GM23338 (cell line): ENCODE measurements around the gene FGFBP1.

Experiments used
- CREB1 ChIP-seq: fragments of 250-450 bp; sonication (Bioruptor Pico); IDR thresholded peaks from 2 replicates; pipeline ENCODE4 v1.5.0; 2020; ENCODE audit warnings: low read depth, mild to moderate bottlenecking, moderate library complexity
- CTCF ChIP-seq, 2 experiments: fragments of 200-600 bp in 1 of 2; sonication (generic) in 1 of 2; conservative IDR thresholded peaks; 2 replicates each; pipeline versions ENCODE4 v1.5.1 to v1.6.1; 2016 to 2017; ENCODE audit warnings: antibody characterized with exemption in 2 of 2, low read depth in 2 of 2, mild to moderate bottlenecking in 2 of 2, moderate library complexity in 1 of 2
- EZH2 ChIP-seq: fragments of 200-600 bp; sonication (generic); IDR thresholded peaks from one replicate; pipeline ENCODE4 v1.8.0; 2017; ENCODE audit warnings: antibody characterized with exemption, mild to moderate bottlenecking, low read depth; ENCODE audit not compliant: unreplicated experiment
- EZH2phosphoT487 ChIP-seq: fragments of 200-600 bp; sonication (generic); IDR thresholded peaks from one replicate; pipeline ENCODE4 v1.8.1; 2018; ENCODE audit warnings: antibody characterized with exemption; ENCODE audit not compliant: unreplicated experiment
- JUNB ChIP-seq: IDR thresholded peaks from one replicate; pipeline ENCODE4 v1.6.1; 2016; ENCODE audit warnings: antibody characterized with exemption; ENCODE audit not compliant: unreplicated experiment
- NANOG ChIP-seq: IDR thresholded peaks from 2 replicates; pipeline ENCODE4 v1.6.1; 2016; ENCODE audit warnings: antibody characterized with exemption, borderline replicate concordance
- POLR2AphosphoS5 ChIP-seq: IDR thresholded peaks from 2 replicates; pipeline ENCODE4 v1.6.1; 2016; ENCODE audit warnings: antibody characterized with exemption, low read depth
- STAT1 ChIP-seq: IDR thresholded peaks from one replicate; pipeline ENCODE4 v1.6.1; 2016; ENCODE audit warnings: antibody characterized with exemption; ENCODE audit not compliant: unreplicated experiment
- ZNF114 ChIP-seq: fragments of 250-450 bp; sonication (Bioruptor Pico); IDR thresholded peaks from 2 replicates; pipeline ENCODE4 v1.5.0; 2020; ENCODE audit warnings: mild to moderate bottlenecking, moderate library complexity
- TF ChIP-seq, protein P1 (sequence below): IDR thresholded peaks from 2 replicates; pipeline ENCODE4 v1.6.1; 2016; ENCODE audit warnings: antibody characterized with exemption
- TF ChIP-seq, protein P2 (sequence below): IDR thresholded peaks from one replicate; pipeline ENCODE4 v1.6.1; 2018; ENCODE audit warnings: antibody characterized with exemption; ENCODE audit not compliant: unreplicated experiment
- TF ChIP-seq, protein P3 (sequence below): fragments of 250-450 bp; sonication (Bioruptor Pico); IDR thresholded peaks from 2 replicates; pipeline ENCODE4 v1.5.0; 2020; ENCODE audit warnings: mild to moderate bottlenecking, moderate library complexity

GRCh38 chr4:15901007-15901406 lies 37.5 kb downstream of the FGFBP1 start:
- TF ChIP-seq CTCF (conservative IDR thresholded peaks at IDR 0.05; ENCODE audit: low read depth in 2 of 2), result no peak
- TF ChIP-seq, protein P1, sequence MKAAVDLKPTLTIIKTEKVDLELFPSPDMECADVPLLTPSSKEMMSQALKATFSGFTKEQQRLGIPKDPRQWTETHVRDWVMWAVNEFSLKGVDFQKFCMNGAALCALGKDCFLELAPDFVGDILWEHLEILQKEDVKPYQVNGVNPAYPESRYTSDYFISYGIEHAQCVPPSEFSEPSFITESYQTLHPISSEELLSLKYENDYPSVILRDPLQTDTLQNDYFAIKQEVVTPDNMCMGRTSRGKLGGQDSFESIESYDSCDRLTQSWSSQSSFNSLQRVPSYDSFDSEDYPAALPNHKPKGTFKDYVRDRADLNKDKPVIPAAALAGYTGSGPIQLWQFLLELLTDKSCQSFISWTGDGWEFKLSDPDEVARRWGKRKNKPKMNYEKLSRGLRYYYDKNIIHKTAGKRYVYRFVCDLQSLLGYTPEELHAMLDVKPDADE, result no peak
- TF ChIP-seq, protein P2, sequence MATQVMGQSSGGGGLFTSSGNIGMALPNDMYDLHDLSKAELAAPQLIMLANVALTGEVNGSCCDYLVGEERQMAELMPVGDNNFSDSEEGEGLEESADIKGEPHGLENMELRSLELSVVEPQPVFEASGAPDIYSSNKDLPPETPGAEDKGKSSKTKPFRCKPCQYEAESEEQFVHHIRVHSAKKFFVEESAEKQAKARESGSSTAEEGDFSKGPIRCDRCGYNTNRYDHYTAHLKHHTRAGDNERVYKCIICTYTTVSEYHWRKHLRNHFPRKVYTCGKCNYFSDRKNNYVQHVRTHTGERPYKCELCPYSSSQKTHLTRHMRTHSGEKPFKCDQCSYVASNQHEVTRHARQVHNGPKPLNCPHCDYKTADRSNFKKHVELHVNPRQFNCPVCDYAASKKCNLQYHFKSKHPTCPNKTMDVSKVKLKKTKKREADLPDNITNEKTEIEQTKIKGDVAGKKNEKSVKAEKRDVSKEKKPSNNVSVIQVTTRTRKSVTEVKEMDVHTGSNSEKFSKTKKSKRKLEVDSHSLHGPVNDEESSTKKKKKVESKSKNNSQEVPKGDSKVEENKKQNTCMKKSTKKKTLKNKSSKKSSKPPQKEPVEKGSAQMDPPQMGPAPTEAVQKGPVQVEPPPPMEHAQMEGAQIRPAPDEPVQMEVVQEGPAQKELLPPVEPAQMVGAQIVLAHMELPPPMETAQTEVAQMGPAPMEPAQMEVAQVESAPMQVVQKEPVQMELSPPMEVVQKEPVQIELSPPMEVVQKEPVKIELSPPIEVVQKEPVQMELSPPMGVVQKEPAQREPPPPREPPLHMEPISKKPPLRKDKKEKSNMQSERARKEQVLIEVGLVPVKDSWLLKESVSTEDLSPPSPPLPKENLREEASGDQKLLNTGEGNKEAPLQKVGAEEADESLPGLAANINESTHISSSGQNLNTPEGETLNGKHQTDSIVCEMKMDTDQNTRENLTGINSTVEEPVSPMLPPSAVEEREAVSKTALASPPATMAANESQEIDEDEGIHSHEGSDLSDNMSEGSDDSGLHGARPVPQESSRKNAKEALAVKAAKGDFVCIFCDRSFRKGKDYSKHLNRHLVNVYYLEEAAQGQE, result no peak
- no peak for TF ChIP-seq EZH2
- no peak for TF ChIP-seq NANOG
- TF ChIP-seq EZH2phosphoT487, result no peak
- no peak for TF ChIP-seq JUNB
- no peak for TF ChIP-seq STAT1
- TF ChIP-seq POLR2AphosphoS5, result no peak
- no peak for TF ChIP-seq CREB1 (CRISPR knock-in tag)
- no peak for TF ChIP-seq ZNF114 (CRISPR knock-in tag)
- TF ChIP-seq, protein P3, sequence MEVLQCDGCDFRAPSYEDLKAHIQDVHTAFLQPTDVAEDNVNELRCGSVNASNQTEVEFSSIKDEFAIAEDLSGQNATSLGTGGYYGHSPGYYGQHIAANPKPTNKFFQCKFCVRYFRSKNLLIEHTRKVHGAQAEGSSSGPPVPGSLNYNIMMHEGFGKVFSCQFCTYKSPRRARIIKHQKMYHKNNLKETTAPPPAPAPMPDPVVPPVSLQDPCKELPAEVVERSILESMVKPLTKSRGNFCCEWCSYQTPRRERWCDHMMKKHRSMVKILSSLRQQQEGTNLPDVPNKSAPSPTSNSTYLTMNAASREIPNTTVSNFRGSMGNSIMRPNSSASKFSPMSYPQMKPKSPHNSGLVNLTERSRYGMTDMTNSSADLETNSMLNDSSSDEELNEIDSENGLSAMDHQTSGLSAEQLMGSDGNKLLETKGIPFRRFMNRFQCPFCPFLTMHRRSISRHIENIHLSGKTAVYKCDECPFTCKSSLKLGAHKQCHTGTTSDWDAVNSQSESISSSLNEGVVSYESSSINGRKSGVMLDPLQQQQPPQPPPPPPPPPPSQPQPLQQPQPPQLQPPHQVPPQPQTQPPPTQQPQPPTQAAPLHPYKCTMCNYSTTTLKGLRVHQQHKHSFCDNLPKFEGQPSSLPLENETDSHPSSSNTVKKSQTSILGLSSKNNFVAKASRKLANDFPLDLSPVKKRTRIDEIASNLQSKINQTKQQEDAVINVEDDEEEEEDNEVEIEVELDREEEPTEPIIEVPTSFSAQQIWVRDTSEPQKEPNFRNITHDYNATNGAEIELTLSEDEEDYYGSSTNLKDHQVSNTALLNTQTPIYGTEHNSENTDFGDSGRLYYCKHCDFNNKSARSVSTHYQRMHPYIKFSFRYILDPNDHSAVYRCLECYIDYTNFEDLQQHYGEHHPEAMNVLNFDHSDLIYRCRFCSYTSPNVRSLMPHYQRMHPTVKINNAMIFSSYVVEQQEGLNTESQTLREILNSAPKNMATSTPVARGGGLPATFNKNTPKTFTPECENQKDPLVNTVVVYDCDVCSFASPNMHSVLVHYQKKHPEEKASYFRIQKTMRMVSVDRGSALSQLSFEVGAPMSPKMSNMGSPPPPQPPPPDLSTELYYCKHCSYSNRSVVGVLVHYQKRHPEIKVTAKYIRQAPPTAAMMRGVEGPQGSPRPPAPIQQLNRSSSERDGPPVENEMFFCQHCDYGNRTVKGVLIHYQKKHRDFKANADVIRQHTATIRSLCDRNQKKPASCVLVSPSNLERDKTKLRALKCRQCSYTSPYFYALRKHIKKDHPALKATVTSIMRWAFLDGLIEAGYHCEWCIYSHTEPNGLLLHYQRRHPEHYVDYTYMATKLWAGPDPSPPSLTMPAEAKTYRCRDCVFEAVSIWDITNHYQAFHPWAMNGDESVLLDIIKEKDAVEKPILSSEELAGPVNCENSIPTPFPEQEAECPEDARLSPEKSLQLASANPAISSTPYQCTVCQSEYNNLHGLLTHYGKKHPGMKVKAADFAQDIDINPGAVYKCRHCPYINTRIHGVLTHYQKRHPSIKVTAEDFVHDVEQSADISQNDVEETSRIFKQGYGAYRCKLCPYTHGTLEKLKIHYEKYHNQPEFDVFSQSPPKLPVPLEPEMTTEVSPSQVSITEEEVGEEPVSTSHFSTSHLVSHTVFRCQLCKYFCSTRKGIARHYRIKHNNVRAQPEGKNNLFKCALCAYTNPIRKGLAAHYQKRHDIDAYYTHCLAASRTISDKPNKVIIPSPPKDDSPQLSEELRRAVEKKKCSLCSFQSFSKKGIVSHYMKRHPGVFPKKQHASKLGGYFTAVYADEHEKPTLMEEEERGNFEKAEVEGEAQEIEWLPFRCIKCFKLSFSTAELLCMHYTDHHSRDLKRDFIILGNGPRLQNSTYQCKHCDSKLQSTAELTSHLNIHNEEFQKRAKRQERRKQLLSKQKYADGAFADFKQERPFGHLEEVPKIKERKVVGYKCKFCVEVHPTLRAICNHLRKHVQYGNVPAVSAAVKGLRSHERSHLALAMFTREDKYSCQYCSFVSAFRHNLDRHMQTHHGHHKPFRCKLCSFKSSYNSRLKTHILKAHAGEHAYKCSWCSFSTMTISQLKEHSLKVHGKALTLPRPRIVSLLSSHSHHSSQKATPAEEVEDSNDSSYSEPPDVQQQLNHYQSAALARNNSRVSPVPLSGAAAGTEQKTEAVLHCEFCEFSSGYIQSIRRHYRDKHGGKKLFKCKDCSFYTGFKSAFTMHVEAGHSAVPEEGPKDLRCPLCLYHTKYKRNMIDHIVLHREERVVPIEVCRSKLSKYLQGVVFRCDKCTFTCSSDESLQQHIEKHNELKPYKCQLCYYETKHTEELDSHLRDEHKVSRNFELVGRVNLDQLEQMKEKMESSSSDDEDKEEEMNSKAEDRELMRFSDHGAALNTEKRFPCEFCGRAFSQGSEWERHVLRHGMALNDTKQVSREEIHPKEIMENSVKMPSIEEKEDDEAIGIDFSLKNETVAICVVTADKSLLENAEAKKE (CRISPR knock-in tag), result no peak
